SKM-1 (cell line): ENCODE data around the gene SFTPA2.
"Not testable (repeated sequence)": the region's sequence is repeated elsewhere in the genome, so short reads cannot be mapped to it uniquely, and the experiment has no call there.

Experiments used
- DNase-seq: peaks from one replicate; lab custom pipeline; 2025; ENCODE audit not compliant: unreplicated experiment; lab: John Stamatoyannopoulos, UW

SFTPA2 gene

DNA sequence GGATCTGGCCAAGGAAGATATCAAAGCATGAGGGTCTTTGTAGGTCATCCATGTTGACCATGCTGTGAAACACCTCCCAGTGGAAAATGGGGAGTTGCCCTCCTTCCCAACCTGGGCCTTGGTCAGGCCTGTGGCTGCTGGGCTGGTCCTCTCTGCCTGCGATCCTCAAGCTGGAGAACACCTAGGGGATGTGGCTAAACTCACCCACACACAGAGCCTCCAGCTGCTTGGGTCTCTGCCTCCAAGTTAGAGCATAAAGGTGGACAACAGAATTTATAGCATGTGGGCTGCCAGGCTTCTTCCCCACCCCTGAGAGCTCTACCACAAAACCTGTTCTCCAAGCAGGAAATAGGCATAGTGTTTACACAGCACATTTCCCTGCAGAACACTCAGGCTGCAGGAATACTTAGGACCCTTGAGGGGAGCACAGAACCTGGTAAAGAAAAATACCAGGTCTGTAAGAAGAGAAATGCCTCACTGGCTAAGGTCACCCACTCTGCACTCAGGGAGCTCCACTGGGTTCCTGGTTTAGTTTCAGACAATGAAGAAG lies at the start of gene SFTPA2:
Gene SFTPA2 (minus strand): TSS at position 248 of the 550 bp plus-strand sequence. CDS start 924 bp downstream, outside the sequence.
- no peak for DNase-seq

DNA sequence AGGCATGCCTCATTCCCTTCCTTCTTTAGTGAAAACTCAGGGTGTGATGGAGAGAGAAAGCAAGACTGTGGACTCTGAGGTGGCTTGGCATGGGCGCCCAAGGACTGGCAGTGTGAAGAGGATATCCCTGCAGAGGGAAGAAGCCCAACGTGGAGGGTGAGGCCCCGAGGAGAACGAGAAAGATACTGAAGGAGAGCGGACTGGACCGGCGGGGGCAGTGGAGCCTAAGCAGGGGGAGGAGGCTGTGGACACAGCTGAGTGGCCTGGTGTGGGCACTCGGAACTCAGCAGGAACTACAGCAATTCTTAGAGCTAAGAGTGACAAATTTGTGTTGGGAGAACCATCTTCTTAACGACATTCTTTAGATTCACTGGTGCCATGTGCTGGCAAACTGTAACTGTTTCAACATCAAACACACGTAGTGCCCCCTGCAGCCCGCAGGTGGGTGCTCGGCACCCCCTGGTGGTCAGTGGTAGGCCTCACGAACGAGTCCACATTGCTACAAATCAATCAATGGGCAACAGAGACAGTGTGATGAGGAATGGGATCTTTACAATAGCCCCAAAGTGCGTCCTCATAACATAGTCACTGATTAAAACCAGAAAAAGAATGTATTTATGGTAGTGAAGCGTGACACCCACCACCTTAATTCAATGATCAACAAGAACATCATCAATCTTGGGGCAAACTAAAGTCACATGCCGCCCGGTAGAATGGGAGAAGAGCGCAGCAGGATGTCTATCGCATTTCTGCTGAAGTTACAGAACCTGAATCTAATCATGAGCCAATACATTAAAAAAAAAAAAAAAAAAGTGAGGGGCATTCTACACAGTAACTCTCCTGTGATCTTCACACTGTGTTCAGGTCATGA lies 48.5 kb upstream of the SFTPA2 start:
- DNase-seq: no peak

DNA sequence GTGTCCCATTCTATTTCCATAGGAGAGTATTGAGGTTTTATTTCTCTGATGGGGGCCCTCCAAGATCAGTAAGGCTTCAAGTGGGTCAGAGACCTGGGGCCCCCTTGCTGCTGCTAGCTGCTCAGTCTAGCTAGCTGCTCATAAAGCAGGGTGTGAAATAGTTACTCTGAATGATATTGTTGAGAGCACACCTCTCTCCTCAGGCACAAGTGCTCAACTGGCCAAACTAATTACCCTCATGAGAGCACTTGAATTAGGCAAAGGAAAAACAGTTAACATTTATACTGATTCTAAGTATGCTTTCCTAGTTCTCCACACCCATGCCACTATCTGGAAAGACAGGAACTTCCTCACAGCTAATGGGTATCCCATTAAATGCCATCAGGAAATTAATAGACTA lies 45.1 kb upstream of the SFTPA2 start:
- DNase-seq: no peak

DNA sequence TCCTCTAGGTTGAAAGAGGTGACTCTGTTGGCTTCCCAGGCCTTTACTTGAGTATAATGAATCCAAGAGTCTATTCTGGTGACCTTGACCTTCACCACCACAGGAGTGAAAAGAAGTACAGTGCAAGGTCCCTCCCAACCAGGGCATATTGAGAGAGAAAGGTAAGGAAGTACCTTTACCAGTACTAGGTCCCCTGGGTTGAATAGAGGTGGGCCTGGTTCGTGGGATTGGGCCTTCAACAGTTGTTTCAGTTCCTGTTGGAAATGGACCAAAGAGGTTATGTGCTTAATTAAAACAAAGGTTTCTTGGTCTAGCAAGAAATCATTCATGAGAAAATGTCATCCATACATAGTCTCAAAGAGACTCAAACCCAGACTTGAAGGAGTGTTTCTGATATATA lies 44.1 kb upstream of the SFTPA2 start:
- DNase-seq: no peak

DNA sequence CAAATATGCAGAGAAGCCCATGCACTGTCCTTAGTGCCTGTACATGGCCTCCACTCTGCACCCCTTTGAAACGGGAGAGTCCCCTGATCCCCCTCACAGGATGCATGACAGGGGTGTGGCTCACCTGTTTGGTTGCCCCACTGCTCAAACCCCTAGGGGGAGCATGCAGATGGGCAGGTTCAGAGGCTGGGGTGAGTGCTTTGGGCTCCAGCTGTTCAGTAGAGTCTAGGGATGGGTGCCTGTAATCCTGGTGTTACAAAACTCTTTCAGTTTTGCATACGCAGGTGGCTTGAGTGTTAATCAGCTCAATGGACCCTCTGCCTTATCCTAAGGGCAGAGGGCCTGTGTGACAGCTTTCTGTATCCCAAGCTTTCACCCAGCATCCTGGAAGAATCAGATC lies 42.7 kb upstream of the SFTPA2 start:
- no peak for DNase-seq

DNA sequence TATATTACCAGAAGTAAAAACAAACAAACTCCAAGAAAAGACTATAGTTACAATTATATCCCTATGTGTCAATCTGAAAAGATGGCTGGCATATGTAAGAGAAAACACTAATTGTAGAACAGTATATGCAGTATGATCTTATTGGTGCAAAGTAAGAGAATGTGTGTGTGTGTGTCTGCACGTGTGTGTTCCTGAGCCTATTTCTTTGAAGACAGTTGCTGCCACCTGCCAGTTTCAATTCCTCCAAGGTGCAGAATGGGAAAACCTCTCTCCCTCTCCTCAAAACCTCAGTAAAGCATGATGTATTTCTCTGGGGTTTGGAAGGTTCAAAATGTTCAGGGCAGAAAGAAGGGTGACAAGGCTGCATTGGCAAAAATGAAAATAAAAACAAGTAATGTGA lies 41.7 kb upstream of the SFTPA2 start:
- DNase-seq: no peak

DNA sequence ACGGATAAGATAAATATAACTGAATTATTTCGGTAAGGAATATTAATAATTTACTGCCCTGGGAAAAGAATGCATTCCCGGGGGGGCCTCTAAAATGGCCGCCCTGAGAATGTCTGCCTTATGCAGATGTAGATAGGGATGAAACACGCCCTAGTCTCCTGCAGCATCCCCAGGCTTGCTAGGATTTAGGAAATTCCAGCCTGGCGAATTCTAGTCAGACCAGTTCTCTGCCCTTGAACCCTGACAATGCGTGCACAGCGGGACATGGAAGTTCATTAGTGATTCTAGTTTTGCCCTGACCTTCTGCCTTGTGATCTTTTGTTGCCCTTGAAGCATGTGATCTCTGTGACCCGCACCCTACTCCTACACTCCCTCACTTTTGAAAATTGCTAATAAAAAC lies 39.4 kb upstream of the SFTPA2 start:
- DNase-seq: not testable (repeated sequence)

DNA sequence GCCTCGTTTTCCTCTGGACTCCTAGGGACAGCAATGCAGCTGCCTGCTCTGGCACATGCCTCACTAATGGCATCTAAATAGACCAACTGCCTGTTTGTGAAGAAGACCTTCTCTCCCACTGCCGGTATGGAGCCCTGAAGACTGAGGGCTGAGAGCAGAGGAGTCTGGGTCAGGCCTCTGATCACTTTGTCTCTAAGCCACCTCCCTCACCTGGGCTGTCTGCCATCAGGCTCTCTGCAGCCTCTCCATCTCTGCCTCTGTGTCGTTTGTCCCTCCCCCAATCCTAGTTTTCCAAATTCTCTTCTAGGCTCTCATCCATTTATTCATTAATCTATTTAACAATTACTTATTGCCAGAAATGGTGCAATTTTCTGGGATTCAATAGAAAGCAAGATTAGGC lies 35.3 kb upstream of the SFTPA2 start:
- DNase-seq: no peak

DNA sequence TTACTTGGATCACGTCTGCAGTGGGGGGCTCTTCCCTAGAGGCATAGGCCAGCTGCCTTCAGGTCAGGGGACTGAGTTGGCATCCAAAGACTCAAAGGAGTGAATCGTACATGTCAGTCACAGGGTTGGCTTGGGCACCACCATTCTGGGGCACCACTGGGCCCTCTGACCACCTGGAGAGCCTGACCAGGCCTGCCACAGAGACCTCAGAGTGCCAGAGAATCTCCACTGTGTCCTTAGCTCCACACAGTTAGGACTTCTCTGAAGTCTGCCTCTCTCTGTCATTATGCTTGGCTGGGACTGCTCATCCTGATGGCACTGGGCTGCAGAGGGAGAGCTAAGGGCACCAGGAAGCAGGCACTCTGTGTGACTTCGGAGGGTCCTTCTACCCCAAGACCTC lies 34.4 kb upstream of the SFTPA2 start:
- DNase-seq: not testable (repeated sequence)

DNA sequence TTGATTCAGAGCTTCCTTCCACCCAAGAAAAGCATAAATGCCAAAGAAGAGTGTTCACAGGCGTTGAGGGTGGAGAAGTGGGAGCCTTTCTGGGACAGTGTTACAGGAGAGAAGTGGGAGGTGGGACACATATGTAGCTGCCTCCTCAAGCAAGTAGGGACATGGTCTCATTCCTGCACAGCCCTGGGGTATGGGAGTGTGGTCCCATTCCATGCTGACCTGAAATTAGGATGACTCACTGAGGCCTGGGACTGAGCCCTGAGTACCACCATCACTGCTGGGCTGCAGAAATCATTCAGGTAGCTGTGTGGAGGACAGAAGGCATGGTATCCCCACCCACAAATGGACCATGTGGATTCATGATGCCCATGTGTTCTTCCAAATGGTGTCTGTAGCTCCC lies 33.2 kb upstream of the SFTPA2 start:
- no peak for DNase-seq

DNA sequence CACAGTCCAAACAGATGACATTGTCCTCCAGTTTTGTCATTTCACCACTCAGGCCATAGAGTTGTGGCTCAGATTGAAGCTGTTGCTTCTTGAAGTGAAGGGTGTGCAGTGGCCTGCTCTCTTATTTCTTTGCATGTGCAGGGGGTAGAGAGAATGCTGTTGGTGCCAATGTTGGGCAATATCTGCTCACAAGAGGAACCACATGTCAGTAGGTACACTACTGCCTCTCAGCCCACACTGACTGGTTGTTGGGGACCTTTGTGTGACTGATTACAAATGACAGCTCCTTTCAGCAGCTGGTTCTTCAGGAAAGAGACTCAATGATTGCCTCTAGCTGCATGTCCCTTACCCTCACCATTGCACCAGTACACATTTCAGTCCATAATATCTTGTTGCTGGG lies 28.6 kb upstream of the SFTPA2 start:
- peak; percentile 2 for DNase-seq

DNA sequence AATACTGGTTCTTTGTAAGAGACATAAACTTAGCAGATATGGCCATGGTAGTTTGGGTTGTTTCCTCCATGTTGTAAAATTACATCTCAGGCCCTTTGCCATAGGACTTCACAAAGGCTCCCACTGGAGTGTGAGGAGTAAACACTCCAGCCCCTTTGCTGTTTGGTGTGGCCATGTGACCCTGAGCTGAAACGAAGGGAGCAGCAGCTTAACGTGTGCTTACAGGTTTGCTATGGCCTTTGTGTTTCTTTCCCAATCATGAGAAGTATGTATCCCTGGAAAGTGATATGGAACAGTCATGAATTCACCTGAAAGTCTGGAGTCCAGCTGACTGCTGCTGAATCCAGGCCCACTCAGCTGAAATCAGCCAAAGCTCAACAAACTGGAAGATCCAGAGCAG lies 26.7 kb upstream of the SFTPA2 start:
- DNase-seq: no peak

DNA sequence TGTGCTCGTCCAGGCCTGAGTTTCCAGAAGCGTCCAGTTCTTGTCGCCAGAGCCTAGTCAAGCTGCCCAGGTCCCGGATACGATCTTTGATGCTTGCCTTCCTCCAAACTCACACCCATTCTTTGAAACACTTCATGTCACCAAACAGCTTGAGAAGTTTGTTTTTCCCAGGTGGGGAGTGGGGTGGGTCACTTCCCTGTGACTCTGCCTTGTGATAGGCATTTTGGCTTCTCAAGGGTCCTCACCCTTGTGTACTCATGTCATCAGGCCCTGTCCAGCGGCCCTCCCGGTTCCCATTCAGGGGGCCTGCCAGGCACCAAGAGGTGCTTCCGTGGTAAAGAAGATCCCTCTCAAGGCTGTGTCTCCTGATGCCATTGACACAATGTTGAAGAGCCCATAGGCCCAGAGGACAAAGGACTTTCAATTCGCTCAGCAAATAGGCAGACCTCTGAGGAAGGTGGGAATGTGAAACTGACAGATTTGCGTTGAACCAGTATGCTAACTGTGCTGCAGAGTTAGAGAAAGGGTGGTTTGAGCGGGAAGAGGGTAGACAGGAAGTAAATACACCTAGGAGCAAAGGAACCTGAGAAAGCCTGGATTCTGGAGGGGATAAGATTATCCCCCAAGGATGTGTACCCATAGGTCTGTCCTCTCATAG lies 25.8 kb upstream of the SFTPA2 start:
- no peak for DNase-seq

DNA sequence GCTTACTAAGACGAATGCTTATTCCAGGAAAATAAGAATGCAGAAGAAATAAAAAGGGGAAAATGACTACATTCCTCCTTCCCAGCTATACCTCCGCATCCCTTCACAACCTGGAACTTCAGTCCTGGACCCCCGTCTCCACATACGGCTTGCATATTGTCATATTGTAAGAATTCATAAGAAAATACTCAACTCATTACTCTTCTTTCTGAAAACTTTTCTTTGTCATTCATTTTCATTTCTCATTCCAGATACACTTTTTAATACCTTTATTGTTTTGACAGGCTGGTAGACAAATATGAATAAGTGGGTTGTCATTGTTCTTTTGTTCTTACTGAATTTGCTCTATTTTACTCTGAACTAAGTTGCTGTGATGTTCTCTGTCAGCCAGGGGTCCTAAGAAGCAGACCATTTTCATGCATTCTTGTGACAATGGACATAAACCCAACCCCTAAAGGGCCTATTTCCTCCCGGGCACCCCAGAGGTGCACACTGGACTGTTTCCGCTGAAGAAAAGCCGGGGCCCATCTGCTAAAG lies 23.3 kb upstream of the SFTPA2 start:
- no peak for DNase-seq

DNA sequence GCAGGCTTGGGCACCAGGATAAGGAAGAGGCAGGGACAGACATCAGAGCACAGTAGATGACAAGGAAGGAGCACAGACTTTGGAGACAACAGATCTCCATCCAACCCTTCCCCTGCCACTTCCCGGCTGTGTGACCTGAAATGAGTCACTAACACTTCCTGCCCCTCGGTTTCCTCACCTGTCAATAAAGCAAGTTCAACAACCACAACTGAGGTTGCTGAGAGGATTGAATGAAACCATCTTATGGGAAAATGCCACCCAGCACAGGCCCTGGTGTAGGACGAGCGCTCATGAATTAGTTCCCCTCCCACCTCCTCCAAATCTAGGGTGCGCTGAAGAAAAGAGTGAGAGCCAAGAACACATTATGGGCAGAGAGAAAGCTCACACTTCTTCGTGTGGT lies 22.7 kb upstream of the SFTPA2 start:
- DNase-seq: not testable (repeated sequence)

DNA sequence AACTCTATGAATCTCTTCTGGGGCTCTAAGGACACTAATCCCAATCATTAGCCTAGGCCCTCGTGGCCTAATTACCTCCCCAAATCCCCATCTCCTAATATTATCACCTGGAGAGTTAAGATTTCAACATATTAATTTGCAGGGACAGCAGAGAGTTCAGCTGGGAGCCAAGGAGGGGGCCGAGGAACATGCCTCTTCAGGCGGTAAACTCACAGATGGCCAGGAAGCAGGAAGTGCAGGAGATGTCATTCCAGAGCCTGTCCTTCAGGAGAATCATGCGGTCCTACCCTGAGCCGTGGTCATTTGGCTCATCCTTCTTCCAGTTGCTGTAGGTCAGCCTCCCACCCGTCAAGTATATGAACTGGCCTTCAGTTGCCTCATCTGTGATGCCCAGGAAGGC lies 21.9 kb upstream of the SFTPA2 start:
- no peak for DNase-seq

DNA sequence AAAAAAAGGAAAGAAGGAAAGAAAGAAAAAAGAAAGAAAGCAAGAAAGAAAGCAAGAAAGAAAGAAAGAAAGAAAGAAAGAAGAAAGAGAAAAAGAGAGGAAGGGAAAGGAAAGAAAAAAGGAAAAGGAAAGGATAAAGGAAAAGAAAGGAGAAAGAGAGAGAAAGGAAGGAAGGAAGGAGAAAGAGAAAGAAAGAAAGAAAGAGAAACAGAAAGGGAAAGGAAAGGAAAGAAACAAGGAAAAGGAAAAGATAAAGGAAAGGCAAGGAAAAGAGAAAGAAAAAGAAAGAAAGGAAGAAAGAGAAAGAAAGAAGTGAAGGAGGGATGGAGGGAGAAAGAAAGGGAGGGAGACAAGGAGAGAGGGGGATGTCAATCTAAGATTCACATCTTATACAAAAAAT lies 20.8 kb upstream of the SFTPA2 start:
- DNase-seq: no peak

DNA sequence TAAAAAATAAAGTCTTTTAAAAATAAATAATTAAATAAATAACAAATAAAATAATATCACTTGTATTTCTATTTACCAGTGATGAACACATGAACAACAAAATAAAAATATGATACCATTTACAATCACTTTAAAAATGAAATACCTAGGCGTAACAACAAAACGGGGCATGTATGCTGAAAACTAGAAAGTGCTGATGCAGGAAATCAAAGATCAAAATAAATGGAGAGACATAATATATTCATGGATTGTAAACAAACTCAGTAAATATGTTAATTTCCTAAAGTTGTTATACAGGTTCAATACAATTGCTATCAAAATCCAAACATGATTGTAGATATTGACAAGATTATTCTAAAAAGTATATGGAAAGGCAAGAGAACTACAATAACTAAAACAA lies 19.2 kb upstream of the SFTPA2 start:
- no peak for DNase-seq

DNA sequence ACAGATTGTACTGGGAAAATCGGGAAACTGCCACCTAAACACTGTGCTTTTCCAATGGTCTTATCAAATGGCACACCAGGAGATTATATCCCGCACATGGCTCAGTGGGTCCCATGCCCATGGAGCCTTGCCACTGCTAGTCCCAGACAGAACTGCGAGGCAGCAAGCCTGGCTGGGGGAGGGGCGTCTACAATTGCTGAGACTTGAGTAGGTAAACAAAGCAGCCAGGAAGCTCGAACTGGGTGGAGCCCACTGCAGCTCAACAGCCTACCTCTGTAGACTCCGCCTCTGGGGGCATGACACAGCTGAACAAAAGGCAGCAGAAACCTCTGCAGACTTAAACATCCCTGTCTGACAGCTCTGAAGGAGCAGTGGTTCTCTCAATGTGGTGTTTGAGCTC lies 10.4 kb upstream of the SFTPA2 start:
- not testable (repeated sequence) for DNase-seq

DNA sequence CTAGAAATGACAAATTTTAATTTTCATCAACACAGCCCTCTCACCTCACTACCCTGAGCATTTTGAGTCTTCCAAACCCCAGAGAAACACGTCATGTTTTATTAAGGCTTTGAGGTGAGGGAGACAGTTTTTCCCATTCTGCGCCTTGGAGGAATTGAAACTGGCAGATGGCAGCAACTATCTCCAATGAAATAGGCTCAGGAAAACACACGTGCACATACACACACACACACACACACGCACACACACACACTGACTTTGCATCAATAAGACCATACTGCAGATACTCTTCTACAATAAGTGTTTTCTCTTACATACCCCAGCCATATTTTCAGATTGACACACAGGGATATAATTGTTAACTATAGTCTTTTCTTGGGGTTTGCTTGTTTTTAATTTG lies 3.2 kb upstream of the SFTPA2 start:
- DNase-seq: no peak

DNA sequence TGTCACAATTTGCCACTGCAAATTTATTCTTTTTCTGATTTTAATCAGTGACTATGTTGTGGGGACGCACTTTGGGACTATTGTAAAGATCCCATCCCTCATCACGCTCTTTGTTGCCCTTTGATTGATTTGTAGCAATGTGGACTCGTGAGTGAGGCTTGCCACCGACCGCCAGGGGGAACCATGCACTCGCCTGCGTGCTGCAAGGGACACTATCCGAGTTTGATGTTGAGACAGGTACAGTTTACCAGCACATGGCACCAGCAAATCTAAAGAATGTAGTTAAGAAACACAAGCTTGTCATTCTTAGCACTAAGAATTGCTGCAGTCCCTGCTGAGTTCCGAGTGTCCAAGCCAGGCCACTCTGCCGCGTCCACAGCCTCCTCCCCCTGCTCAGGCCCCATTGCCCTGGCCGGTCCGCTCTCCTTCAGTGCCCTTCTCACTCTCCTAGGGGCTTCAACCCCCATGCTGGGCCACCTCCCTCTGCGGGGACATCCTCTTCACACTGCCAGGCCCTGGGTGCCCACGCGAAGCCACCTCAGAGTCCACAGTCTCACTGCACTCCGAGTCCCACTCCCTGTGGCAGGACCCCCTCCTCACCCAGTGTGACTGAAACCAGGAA lies 2.0 kb upstream of the SFTPA2 start:
- peak; percentile 4 for DNase-seq

DNA sequence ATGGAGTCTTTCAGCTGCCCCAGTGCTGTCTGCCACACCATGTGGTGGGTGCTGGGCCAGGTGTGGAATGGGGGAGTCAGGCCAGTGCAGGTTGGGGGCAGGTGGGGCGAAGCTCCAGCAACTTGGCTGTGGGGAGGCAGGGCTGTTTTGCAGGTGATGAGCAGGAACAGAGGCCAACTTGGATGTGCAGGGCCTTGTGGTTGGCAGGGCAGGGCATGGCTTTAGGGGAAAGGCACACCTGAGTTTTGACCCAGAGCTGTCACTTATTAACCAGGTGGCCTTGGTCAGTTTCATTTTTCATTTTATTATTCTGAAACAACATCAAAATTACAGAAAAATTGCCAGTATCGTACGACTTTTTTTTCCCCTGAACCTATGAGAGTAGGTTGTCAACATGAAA lies 1.1 kb upstream of the SFTPA2 start:
- no peak for DNase-seq
